GM12878 (cell line): ENCODE data around the gene CASP3.

Experiments used
- TF ChIP-seq, protein P1 (sequence below): fragments of 450-650 bp; IDR thresholded peaks from 2 replicates; pipeline ENCODE4 v1.6.1; 2017; ENCODE audit warnings: mild to moderate bottlenecking
- TF ChIP-seq, protein P2 (sequence below): IDR thresholded peaks from 2 replicates; pipeline ENCODE4 v1.6.1; 2012; ENCODE audit warnings: low read depth, low read length, improper control_type of control experiment

DNA sequence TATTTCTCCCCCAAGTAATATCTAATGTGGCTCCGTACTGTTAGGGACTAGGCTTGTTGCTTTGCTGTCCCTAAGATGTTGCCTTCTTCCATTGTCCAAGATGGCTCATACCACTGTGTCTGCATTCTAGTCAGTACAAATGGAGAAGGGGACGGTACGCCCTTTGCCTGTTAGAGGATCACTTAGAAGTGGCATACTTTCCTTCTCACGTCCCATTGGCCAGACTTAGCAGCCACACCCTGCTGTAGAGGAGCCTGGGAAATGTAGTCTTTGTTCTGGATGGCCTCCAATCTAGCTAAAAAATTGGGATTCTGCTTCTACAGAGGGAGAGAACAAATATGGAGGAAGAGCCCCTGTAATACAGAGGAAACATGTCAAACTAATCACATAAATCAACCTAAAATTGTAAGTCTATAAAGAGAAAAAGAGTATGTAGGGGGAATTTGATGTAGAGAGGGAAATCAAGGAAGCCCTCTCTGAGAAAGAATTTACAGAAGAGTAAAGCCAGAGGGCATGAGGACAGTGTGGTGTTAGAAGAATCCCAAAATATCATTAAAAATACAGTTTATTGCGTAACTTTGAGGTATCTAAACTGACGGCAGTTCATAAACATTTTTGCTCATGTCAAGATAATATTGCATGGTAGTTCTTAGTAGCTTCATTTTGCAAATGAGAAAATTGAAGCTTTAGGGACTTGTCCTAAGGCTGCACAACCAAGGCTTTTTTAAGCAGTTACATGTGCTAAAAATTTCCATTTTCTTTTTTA, 15.4 kb upstream of the CASP3 start:
- TF ChIP-seq, protein P1, sequence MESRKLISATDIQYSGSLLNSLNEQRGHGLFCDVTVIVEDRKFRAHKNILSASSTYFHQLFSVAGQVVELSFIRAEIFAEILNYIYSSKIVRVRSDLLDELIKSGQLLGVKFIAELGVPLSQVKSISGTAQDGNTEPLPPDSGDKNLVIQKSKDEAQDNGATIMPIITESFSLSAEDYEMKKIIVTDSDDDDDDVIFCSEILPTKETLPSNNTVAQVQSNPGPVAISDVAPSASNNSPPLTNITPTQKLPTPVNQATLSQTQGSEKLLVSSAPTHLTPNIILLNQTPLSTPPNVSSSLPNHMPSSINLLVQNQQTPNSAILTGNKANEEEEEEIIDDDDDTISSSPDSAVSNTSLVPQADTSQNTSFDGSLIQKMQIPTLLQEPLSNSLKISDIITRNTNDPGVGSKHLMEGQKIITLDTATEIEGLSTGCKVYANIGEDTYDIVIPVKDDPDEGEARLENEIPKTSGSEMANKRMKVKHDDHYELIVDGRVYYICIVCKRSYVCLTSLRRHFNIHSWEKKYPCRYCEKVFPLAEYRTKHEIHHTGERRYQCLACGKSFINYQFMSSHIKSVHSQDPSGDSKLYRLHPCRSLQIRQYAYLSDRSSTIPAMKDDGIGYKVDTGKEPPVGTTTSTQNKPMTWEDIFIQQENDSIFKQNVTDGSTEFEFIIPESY: no peak
- TF ChIP-seq, protein P2, sequence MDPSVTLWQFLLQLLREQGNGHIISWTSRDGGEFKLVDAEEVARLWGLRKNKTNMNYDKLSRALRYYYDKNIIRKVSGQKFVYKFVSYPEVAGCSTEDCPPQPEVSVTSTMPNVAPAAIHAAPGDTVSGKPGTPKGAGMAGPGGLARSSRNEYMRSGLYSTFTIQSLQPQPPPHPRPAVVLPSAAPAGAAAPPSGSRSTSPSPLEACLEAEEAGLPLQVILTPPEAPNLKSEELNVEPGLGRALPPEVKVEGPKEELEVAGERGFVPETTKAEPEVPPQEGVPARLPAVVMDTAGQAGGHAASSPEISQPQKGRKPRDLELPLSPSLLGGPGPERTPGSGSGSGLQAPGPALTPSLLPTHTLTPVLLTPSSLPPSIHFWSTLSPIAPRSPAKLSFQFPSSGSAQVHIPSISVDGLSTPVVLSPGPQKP: no peak
